Measurements from ENCODE around the gene UBE2J2.

Gene UBE2J2

GRCh38 chr1:1292851-1293250 is 19.2 kb upstream of the UBE2J2 start:
- no peaks in the 10 kb centered on the region for H3K36me3 Mint-ChIP-seq

GRCh38 chr1:1292442-1292779 is 18.8 kb upstream of the UBE2J2 start:
- peaks cover 18% of the 10 kb centered on the region for H3K4me1 Mint-ChIP-seq
- no peaks in the 10 kb centered on the region for H3K36me3 Mint-ChIP-seq
- H3K27ac Mint-ChIP-seq = no peak overlapping the region
- H3K9me3 Mint-ChIP-seq = no peaks in the 10 kb centered on the region
- H3K27me3 Mint-ChIP-seq = no peaks in the 10 kb centered on the region
- no peak overlapping the region for H3K4me3 Mint-ChIP-seq
- ATAC-seq = no peak

More at GRCh38 chr1:1292851-1293250, 19.2 kb upstream of the UBE2J2 start:
- no peak overlapping the region for H3K27ac Mint-ChIP-seq
- H3K9me3 Mint-ChIP-seq = no peaks in the 10 kb centered on the region
- no peak overlapping the region for H3K4me3 Mint-ChIP-seq
- no peak for ATAC-seq
- no peaks in the 10 kb centered on the region for H3K27me3 Mint-ChIP-seq
- peaks cover 18% of the 10 kb centered on the region for H3K4me1 Mint-ChIP-seq

GRCh38 chr1:1291548-1292441 is 18.1 kb upstream of the UBE2J2 start:
- Mint-ChIP-seq H3K9me3 (no peaks in the 10 kb centered on the region), H3K4me1 (peaks cover 18% of the 10 kb centered on the region), H3K27ac (no peak overlapping the region), H3K27me3 (no peaks in the 10 kb centered on the region), H3K36me3 (no peaks in the 10 kb centered on the region), H3K4me3 (no peak overlapping the region)
- peak; percentile 81 for ATAC-seq

- H3K9me3 Mint-ChIP-seq = no peaks in the 10 kb centered on the region
- no peaks in the 10 kb centered on the region for H3K36me3 Mint-ChIP-seq
- H3K4me3 Mint-ChIP-seq = no peak overlapping the region
- no peak overlapping the region for H3K27ac Mint-ChIP-seq
- peaks cover 18% of the 10 kb centered on the region for H3K4me1 Mint-ChIP-seq
- no peaks in the 10 kb centered on the region for H3K27me3 Mint-ChIP-seq
- ATAC-seq = no peak
Measured at GRCh38 chr1:1291023-1291528, 17.4 kb upstream of the UBE2J2 start.

- no peaks in the 10 kb centered on the region for H3K36me3 Mint-ChIP-seq
- no peak overlapping the region for H3K27ac Mint-ChIP-seq
- ATAC-seq = no peak
Measured at GRCh38 chr1:1290238-1290731, 16.6 kb upstream of the UBE2J2 start.

GRCh38 chr1:1287288-1288110 is 13.8 kb upstream of the UBE2J2 start:
- Mint-ChIP-seq H3K27ac (no peak overlapping the region), H3K9me3 (no peaks in the 10 kb centered on the region), H3K27me3 (peaks cover 11% of the 10 kb centered on the region), H3K4me1 (peaks cover 27% of the 10 kb centered on the region), H3K36me3 (no peaks in the 10 kb centered on the region), H3K4me3 (no peak overlapping the region)
- ATAC-seq = no peak

More at GRCh38 chr1:1290238-1290731, 16.6 kb upstream of the UBE2J2 start:
- Mint-ChIP-seq H3K27me3 (no peaks in the 10 kb centered on the region), H3K9me3 (no peaks in the 10 kb centered on the region), H3K4me1 (peaks cover 18% of the 10 kb centered on the region), H3K4me3 (no peak overlapping the region)

- Mint-ChIP-seq H3K4me3 (no peak overlapping the region), H3K27ac (no peak overlapping the region), H3K9me3 (no peaks in the 10 kb centered on the region), H3K36me3 (no peaks in the 10 kb centered on the region), H3K27me3 (peaks cover 11% of the 10 kb centered on the region), H3K4me1 (peaks cover 19% of the 10 kb centered on the region)
- peak; percentile 4 for ATAC-seq
Measured at GRCh38 chr1:1286313-1287261, 12.9 kb upstream of the UBE2J2 start.

GRCh38 chr1:1285611-1286311 is 12.1 kb upstream of the UBE2J2 start:
- peaks cover 17% of the 10 kb centered on the region for H3K4me1 Mint-ChIP-seq
- peaks cover 11% of the 10 kb centered on the region for H3K27me3 Mint-ChIP-seq
- H3K36me3 Mint-ChIP-seq = no peaks in the 10 kb centered on the region
- H3K4me3 Mint-ChIP-seq = no peak overlapping the region
- H3K27ac Mint-ChIP-seq = no peak overlapping the region
- no peak for ATAC-seq
- no peaks in the 10 kb centered on the region for H3K9me3 Mint-ChIP-seq

- no peaks in the 10 kb centered on the region for H3K36me3 Mint-ChIP-seq
- peaks cover 12% of the 10 kb centered on the region for H3K4me1 Mint-ChIP-seq
- H3K9me3 Mint-ChIP-seq = no peaks in the 10 kb centered on the region
- no peak for ATAC-seq
- no peak overlapping the region for H3K27ac Mint-ChIP-seq
- no peak overlapping the region for H3K4me3 Mint-ChIP-seq
- H3K27me3 Mint-ChIP-seq = peaks cover 11% of the 10 kb centered on the region
Measured at GRCh38 chr1:1285102-1285571, 11.5 kb upstream of the UBE2J2 start.

GRCh38 chr1:1284221-1285101 is 10.8 kb upstream of the UBE2J2 start:
- ATAC-seq = no peak
- peaks cover 11% of the 10 kb centered on the region for H3K27me3 Mint-ChIP-seq
- peaks cover 9% of the 10 kb centered on the region for H3K4me1 Mint-ChIP-seq
- no peaks in the 10 kb centered on the region for H3K9me3 Mint-ChIP-seq
- H3K27ac Mint-ChIP-seq = peak overlapping the region; percentile 66
- no peak overlapping the region for H3K4me3 Mint-ChIP-seq
- H3K36me3 Mint-ChIP-seq = no peaks in the 10 kb centered on the region

- H3K9me3 Mint-ChIP-seq = no peaks in the 10 kb centered on the region
- peak overlapping the region; percentile 66 for H3K27ac Mint-ChIP-seq
- peaks cover 9% of the 10 kb centered on the region for H3K4me1 Mint-ChIP-seq
- peaks cover 11% of the 10 kb centered on the region for H3K27me3 Mint-ChIP-seq
- H3K36me3 Mint-ChIP-seq = no peaks in the 10 kb centered on the region
- ATAC-seq = no peak
- H3K4me3 Mint-ChIP-seq = no peak overlapping the region
Measured at GRCh38 chr1:1283821-1284220, 10.2 kb upstream of the UBE2J2 start.

- H3K9me3 Mint-ChIP-seq = no peaks in the 10 kb centered on the region
Measured at GRCh38 chr1:1282998-1283397, 9.3 kb upstream of the UBE2J2 start.

More at GRCh38 chr1:1282998-1283397, 9.3 kb upstream of the UBE2J2 start:
- H3K36me3 Mint-ChIP-seq = no peaks in the 10 kb centered on the region
- ATAC-seq = no peak
- H3K27me3 Mint-ChIP-seq = peaks cover 11% of the 10 kb centered on the region
- H3K4me1 Mint-ChIP-seq = peaks cover 9% of the 10 kb centered on the region
- no peak overlapping the region for H3K27ac Mint-ChIP-seq
- no peak overlapping the region for H3K4me3 Mint-ChIP-seq

Data from stimulated activated memory B cell treated with anti-CD40 and anti-IgM and Interleukin-4, amounts not matched to agents 10 μg/mL and 1 μg/mL and 100 μg/mL, for 72 hours (primary cell).